SK-N-SH (cell line): ENCODE data around the gene STK25. TPM values are rescaled to one million over a fixed set of nuclear protein-coding genes. Genes with fewer than 3 reads are reported as not detected.

ENCODE experiments used
- CTCF ChIA-PET: fragments of 300-600, 350-600 bp; formaldehyde crosslinking; extraction: SDS; loops from one replicate; lab custom pipeline; 2021; lab: Yijun Ruan, JAX
- POLR2A ChIA-PET: fragments of 350-600 bp; sonication (Branson Sonifier 250); formaldehyde crosslinking; extraction: SDS; loops from one replicate; lab custom pipeline; 2020; ENCODE audit warnings: antibody characterized with exemption, inconsistent platforms; lab: Yijun Ruan, JAX
- DNase-seq: peaks from one replicate; pipeline ENCODE4 v3.0.0; 2012
- H2AFZ ChIP-seq: fragments of 200-600 bp; sonication (generic); 2 replicates; pipeline ENCODE4 v1.8.1; 2016; ENCODE audit warnings: antibody characterized with exemption, mild to moderate bottlenecking, low read depth
- H3F3A ChIP-seq: fragments of 200-600 bp; sonication (generic); replicated peaks from 2 replicates; pipeline ENCODE3; 2016; ENCODE audit warnings: antibody characterized with exemption, mild to moderate bottlenecking; ENCODE audit not compliant: insufficient read depth
- H3K27ac ChIP-seq, 2 experiments: fragments of 200-500 bp in 1 of 2; fragments of 200-600 bp in 1 of 2; sonication (Bioruptor generic) in 1 of 2; sonication (generic), shearing (Covaris generic) in 1 of 2; 2 replicates each; pipeline versions ENCODE4 v1.5.1 to v1.6.1; 2014 to 2016; ENCODE audit warnings: low read depth in 2 of 2, inconsistent platforms in 1 of 2, low read length in 1 of 2, mild to moderate bottlenecking in 1 of 2, mixed read lengths in 1 of 2
- H3K27me3 ChIP-seq: fragments of 200-600 bp; sonication (generic), shearing (Covaris generic); 2 replicates; pipeline ENCODE4 v1.6.1; 2016; ENCODE audit warnings: mixed run types; ENCODE audit not compliant: insufficient read depth
- H3K36me3 ChIP-seq, 2 experiments: fragments of 200-500 bp in 1 of 2; fragments of 200-600 bp in 1 of 2; sonication (Bioruptor generic) in 1 of 2; sonication (generic) in 1 of 2; replicated peaks in 1 of 2; 2 replicates each; pipeline versions ENCODE3 to v1.5.1; 2014 to 2016; ENCODE audit warnings: low read length in 1 of 2, mild to moderate bottlenecking in 1 of 2; ENCODE audit not compliant: insufficient read depth in 2 of 2, control insufficient read depth in 1 of 2
- H3K4me1 ChIP-seq, 2 experiments: fragments of 200-500 bp in 1 of 2; fragments of 200-600 bp in 1 of 2; sonication (Bioruptor generic) in 1 of 2; sonication (generic), shearing (Covaris generic) in 1 of 2; 2 replicates each; pipeline versions ENCODE4 v1.5.1 to v1.6.1; 2014 to 2016; ENCODE audit warnings: low read depth in 1 of 2, low read length in 1 of 2, mixed run types in 1 of 2; ENCODE audit not compliant: insufficient read depth in 2 of 2, control insufficient read depth in 1 of 2
- H3K4me2 ChIP-seq: fragments of 200-600 bp; sonication (generic), shearing (Covaris generic); 2 replicates; pipeline ENCODE4 v1.6.1; 2017; ENCODE audit warnings: mixed run types
- H3K4me3 ChIP-seq, 2 experiments: fragments of 200-500 bp in 1 of 2; fragments of 200-600 bp in 1 of 2; sonication (Bioruptor generic) in 1 of 2; sonication (generic), shearing (Covaris generic) in 1 of 2; 2 replicates each; pipeline versions ENCODE4 v1.5.1 to v1.8.1; 2014 to 2016; ENCODE audit warnings: low read depth in 2 of 2, inconsistent platforms in 1 of 2, low read length in 1 of 2, mild to moderate bottlenecking in 1 of 2, mixed read lengths in 1 of 2, moderate library complexity in 1 of 2
- H3K79me2 ChIP-seq: fragments of 200-600 bp; sonication (generic); 2 replicates; pipeline ENCODE4 v1.8.1; 2017; ENCODE audit warnings: mild to moderate bottlenecking; ENCODE audit not compliant: insufficient read depth
- H3K9ac ChIP-seq: fragments of 200-600 bp; sonication (generic); 2 replicates; pipeline ENCODE4 v1.6.1; 2017; ENCODE audit warnings: mixed run types
- H3K9me2 ChIP-seq: fragments of 200-600 bp; sonication (generic); 2 replicates; pipeline ENCODE4 v1.6.1; 2017; ENCODE audit warnings: mixed run types
- H3K9me3 ChIP-seq: fragments of 200-600 bp; sonication (generic); 2 replicates; pipeline ENCODE4 v1.6.1; 2017; ENCODE audit warnings: mixed run types, mild to moderate bottlenecking, moderate library complexity
- H4K20me1 ChIP-seq: fragments of 200-600 bp; sonication (generic); 2 replicates; pipeline ENCODE4 v1.6.1; 2017; ENCODE audit warnings: mild to moderate bottlenecking, mixed run types; ENCODE audit not compliant: insufficient read depth
- EP300 ChIP-seq, 2 experiments: IDR thresholded peaks; 2 replicates each; pipeline versions ENCODE4 v1.4.0 to v1.6.1; 2012; ENCODE audit warnings: borderline replicate concordance in 1 of 2, low read depth in 1 of 2, low read length in 1 of 2
- FOSL2 ChIP-seq: IDR thresholded peaks from 2 replicates; pipeline ENCODE4 v1.4.0; 2012; ENCODE audit warnings: low read depth, mild to moderate bottlenecking, moderate library complexity, borderline replicate concordance
- FOXJ3 ChIP-seq: sonication (generic); formaldehyde crosslinking; IDR thresholded peaks from 2 replicates; pipeline ENCODE4 v1.5.1; 2020; ENCODE audit warnings: mild to moderate bottlenecking, missing genetic modification reagents
- GATA2 ChIP-seq: sonication (generic); formaldehyde crosslinking; IDR thresholded peaks from 2 replicates; pipeline ENCODE4 v1.5.0; 2020; ENCODE audit warnings: mild to moderate bottlenecking, missing genetic modification reagents
- IRF3 ChIP-seq: fragments of 150-350 bp; IDR thresholded peaks from 2 replicates; pipeline ENCODE4 v1.6.1; 2016; ENCODE audit warnings: mild to moderate bottlenecking, low read depth, low read length
- MAX ChIP-seq: IDR thresholded peaks from 2 replicates; pipeline ENCODE4 v1.4.0; 2012; ENCODE audit warnings: low read depth
- MEF2A ChIP-seq: IDR thresholded peaks from 2 replicates; pipeline ENCODE4 v1.4.0; 2012; ENCODE audit warnings: low read depth, borderline replicate concordance
- NFIC ChIP-seq: IDR thresholded peaks from 2 replicates; pipeline ENCODE4 v1.4.0; 2012; ENCODE audit warnings: borderline replicate concordance
- NRF1 ChIP-seq: IDR thresholded peaks from 2 replicates; pipeline ENCODE4 v1.6.1; 2012; ENCODE audit warnings: low read depth, mild to moderate bottlenecking, low read length
- PBX3 ChIP-seq: IDR thresholded peaks from 2 replicates; pipeline ENCODE4; 2012
- RCOR1 ChIP-seq: fragments of 150-350 bp; IDR thresholded peaks from 2 replicates; pipeline ENCODE4 v1.6.1; 2017; ENCODE audit warnings: antibody characterized with exemption, low read length
- REST ChIP-seq: IDR thresholded peaks from 2 replicates; pipeline ENCODE4 v1.6.1; 2012; ENCODE audit warnings: mild to moderate bottlenecking, low read depth, low read length, moderate library complexity
- TEAD4 ChIP-seq: IDR thresholded peaks from 2 replicates; pipeline ENCODE4 v1.4.0; 2012; ENCODE audit warnings: mild to moderate bottlenecking, borderline replicate concordance; ENCODE audit not compliant: insufficient read depth
- YY1 ChIP-seq: IDR thresholded peaks from 2 replicates; pipeline ENCODE4 v1.4.0; 2012; ENCODE audit warnings: low read depth, mild to moderate bottlenecking
- WGBS: methylation state at CpG from one replicate; pipeline ENCODE4 v1.1.6; 2017; ENCODE audit warnings: low lambda C conversion rate; 5-methylcytosine and 5-hydroxymethylcytosine counted together
- polyA plus RNA-seq, 3 experiments: library from polyadenylated mRNA; depleted of rRNA; stranded (reverse); fragments of >200 nt; gene quantifications; 2 replicates each; pipeline ENCODE4 v1.2.3, GENCODE V29; 2012
- TF ChIP-seq, protein P1 (sequence below): IDR thresholded peaks from 2 replicates; pipeline ENCODE4 v1.4.0; 2012; ENCODE audit warnings: low read depth, borderline replicate concordance

STK25 gene
- polyA plus RNA-seq, 1 of the 3 experiments (the other 2 are of a cell fraction), result 236 TPM

DNA sequence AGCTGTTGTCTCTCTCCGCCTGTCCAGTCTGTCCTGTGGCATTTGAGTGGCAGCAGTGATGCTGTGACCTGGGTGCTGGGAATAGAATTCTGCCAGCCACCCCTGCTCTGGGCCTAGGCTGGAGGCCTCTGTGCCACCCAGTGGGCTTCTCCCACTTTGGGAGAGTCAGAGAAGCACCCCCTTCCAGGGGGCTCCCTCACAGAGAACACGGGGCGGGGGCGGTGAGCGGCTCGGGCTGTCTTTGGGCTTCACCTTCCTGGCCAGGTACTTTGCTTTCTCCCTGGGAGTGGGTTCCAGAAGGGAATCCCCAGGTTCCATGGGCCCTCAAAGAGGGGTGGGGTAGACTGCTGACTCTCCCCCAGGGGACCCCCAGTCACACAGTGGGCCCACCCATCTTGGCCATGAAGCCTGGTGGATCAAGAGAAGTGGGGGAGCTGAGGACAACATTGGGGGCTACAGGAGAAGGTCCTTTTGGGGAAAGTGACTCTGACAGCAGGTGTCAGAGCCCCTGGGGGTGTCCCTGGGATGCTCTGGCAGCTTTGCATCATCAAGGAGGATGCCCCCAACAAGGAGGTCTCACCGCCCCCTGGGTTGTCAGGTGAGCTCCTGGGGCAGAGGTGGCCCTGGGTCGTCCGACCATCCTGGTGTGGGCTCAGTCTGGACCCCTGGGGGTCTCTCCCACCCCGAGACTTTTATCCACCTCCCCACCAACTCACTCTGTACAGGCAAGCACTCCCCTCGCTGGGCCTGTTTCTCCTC lies 31.4 kb upstream of the STK25 start:
- DNase-seq, result no peak
- no peaks in the 10 kb centered on the region for H3K36me3 ChIP-seq
- no peaks in the 10 kb centered on the region for H3K79me2 ChIP-seq
- no peak overlapping the region for H3K27ac ChIP-seq
- TF ChIP-seq NRF1, result no peak
- POLR2A ChIA-PET, result no interaction called here
- no peaks in the 10 kb centered on the region for H3K9me3 ChIP-seq
- H2AFZ ChIP-seq, result no peak overlapping the region
- H3K4me3 ChIP-seq, result no peak overlapping the region
- peaks cover 18% of the 10 kb centered on the region; the same call in 1 of the 2 replicates for H3K27me3 ChIP-seq
- no peak overlapping the region for H3K9ac ChIP-seq
- peaks cover 3% of the 10 kb centered on the region for H3F3A ChIP-seq
- CTCF ChIA-PET, result interaction anchor here (1.0 kb wide), 1 partner anchor 119 kb away, joined by 4 read pairs; no protein-coding TSS in a partner anchor
- H3K4me2 ChIP-seq, result no peak overlapping the region
- H3K4me1 ChIP-seq, result peaks cover 0 to 8% of the 10 kb centered on the region in 2 experiments; a peak in 1 of 4 replicates
- no peaks in the 10 kb centered on the region for H3K9me2 ChIP-seq
- no peaks in the 10 kb centered on the region for H4K20me1 ChIP-seq
- 90% methylated on average over 7 of the region's 11 CpGs for WGBS

DNA sequence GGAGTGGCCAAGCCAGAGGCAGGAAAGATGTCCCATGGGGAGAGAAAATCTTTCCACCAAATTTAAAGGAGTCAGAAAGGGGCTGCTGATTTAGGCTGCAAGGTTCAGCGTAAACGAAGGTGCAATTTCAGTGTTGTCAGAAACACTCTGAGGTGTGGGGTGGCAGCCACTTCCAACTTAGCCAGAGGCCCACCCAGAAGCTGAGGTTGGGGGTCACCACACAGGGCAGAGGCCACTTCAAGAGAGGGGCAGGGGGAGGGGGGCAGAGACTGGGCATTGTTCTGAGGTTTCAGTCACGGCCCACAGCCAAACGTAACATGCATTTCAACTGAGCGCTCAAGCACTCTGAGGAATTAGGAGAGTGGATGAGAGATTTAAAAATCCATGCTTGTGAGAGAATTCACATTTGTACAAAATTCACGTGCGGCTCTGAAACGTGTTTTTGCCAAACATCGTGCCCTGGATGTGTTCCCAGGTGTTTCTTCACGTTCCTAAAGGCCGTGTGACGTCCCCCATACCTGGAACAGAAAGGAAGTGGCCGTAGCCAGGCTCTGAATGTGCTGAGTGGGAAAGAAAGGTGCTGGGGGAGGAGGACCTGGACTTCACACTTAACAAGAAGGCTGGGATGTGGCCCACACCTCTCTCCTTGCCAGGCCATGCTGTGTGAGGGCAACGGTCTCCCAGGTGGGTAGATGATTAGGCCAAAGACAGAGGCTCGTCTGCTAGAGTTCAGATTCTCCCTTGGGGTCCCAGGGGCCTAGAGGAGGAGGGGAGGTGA lies 30.6 kb upstream of the STK25 start:
- H3K9me2 ChIP-seq, result no peaks in the 10 kb centered on the region
- H3K9me3 ChIP-seq, result no peaks in the 10 kb centered on the region
- CTCF ChIA-PET, result no interaction called here
- no peaks in the 10 kb centered on the region for H3K79me2 ChIP-seq
- H3F3A ChIP-seq, result no peaks in the 10 kb centered on the region
- WGBS, result 86% methylated on average over 14 of the region's 15 CpGs
- POLR2A ChIA-PET, result no interaction called here
- TF ChIP-seq EP300 (IDR thresholded peaks at IDR 0.05; ENCODE audit: borderline replicate concordance in 1 of 2, low read depth in 1 of 2, low read length in 1 of 2), result no peak
- no peak for TF ChIP-seq IRF3
- TF ChIP-seq REST, result no peak
- no peak for TF ChIP-seq PBX3
- TF ChIP-seq, protein P1, sequence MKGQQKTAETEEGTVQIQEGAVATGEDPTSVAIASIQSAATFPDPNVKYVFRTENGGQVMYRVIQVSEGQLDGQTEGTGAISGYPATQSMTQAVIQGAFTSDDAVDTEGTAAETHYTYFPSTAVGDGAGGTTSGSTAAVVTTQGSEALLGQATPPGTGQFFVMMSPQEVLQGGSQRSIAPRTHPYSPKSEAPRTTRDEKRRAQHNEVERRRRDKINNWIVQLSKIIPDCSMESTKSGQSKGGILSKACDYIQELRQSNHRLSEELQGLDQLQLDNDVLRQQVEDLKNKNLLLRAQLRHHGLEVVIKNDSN, result no peak
- no peak for TF ChIP-seq FOSL2
- no peak for TF ChIP-seq MAX
- no peak for TF ChIP-seq MEF2A
- TF ChIP-seq YY1, result no peak
- TF ChIP-seq NFIC, result no peak
- TF ChIP-seq RCOR1, result no peak
- TF ChIP-seq TEAD4, result no peak
- TF ChIP-seq GATA2, result no peak
- no peak for TF ChIP-seq FOXJ3
- no peak overlapping the region for H3K27ac ChIP-seq
- peaks cover 18% of the 10 kb centered on the region; the same call in 1 of the 2 replicates for H3K27me3 ChIP-seq
- H3K36me3 ChIP-seq, result no peaks in the 10 kb centered on the region
- H3K4me1 ChIP-seq, result peaks cover 0 to 8% of the 10 kb centered on the region in 2 experiments; a peak in 1 of 4 replicates
- H3K4me2 ChIP-seq, result no peak overlapping the region
- no peak overlapping the region for H2AFZ ChIP-seq
- DNase-seq, result no peak
- H4K20me1 ChIP-seq, result no peaks in the 10 kb centered on the region
- H3K9ac ChIP-seq, result no peak overlapping the region
- no peak overlapping the region for H3K4me3 ChIP-seq
